ENCODE data around the gene VPS37B.

The VPS37B gene

GRCh38 chr12:122884860-122885259, 11.1 kb downstream of the VPS37B start:
- TF ChIP-seq CTCF (conservative IDR thresholded peaks at IDR 0.05), result no peak
- H3K27ac ChIP-seq, result no peak overlapping the region

GRCh38 chr12:122884091-122884826, 11.7 kb downstream of the VPS37B start:
- no peak for TF ChIP-seq CTCF (conservative IDR thresholded peaks at IDR 0.05)
- H3K27ac ChIP-seq, result no peak overlapping the region

GRCh38 chr12:122882908-122883558, 12.9 kb downstream of the VPS37B start:
- TF ChIP-seq CTCF (conservative IDR thresholded peaks at IDR 0.05), result no peak
- no peak overlapping the region for H3K27ac ChIP-seq

GRCh38 chr12:122880668-122881067, 15.3 kb downstream of the VPS37B start:
- no peak overlapping the region for H3K27ac ChIP-seq
- TF ChIP-seq CTCF (conservative IDR thresholded peaks at IDR 0.05), result peak; percentile 23; the same call in 1 of the 2 replicates

- no peak overlapping the region for H3K27ac ChIP-seq
- TF ChIP-seq CTCF (conservative IDR thresholded peaks at IDR 0.05), result no peak
These were observed 15.7 kb downstream of the VPS37B start for GRCh38 chr12:122880155-122880667.

- no peak for TF ChIP-seq CTCF (conservative IDR thresholded peaks at IDR 0.05)
- H3K27ac ChIP-seq, result no peak overlapping the region
These were observed 16.9 kb downstream of the VPS37B start for GRCh38 chr12:122878780-122879612.

- TF ChIP-seq CTCF (conservative IDR thresholded peaks at IDR 0.05), result no peak
- peak overlapping the region; percentile 21; the same call in 1 of the 2 replicates for H3K27ac ChIP-seq
These were observed 19.2 kb downstream of the VPS37B start for GRCh38 chr12:122876731-122877130.

- H3K27ac ChIP-seq, result peak overlapping the region; percentile 21; the same call in 1 of the 2 replicates
These were observed 19.6 kb downstream of the VPS37B start for GRCh38 chr12:122876281-122876680.

Data from VCaP (cell line).